Limb (tissue), 2 donors: Measurements from ENCODE around the gene THY1.
"Not testable (repeated sequence)": the region's sequence is repeated elsewhere in the genome, so short reads cannot be mapped to it uniquely, and the experiment has no call there.

Experiments
- DNase-seq, 2 donors: peaks; one replicate each; pipeline ENCODE4 v3.0.0-alpha.2; 2016; ENCODE audit errors: extremely low spot score in 2 of 2

THY1 gene

GRCh38 chr11:119445850-119446249 lies 22.9 kb upstream of the THY1 start:
- peak; percentile 52 to 57 for DNase-seq

DNA sequence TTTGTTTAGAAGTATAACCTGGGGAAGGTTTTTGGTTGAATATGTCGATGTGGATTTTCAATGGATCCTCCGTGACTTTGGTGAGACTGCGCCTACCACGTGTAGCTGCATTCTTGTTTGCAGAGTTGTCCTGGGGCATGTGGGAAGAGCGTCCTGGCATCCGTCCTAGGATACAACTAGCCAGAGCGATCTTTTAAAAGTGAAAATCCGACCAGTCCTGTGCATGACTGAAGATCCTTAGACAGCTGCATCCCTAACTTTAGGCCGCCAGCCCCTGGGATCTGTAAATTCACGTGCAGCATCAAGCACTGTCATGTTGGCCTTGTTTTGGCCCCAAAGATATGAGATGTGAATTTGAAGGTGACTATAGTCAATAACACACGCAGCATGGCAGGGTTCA lies 22.4 kb upstream of the THY1 start:
- DNase-seq, result peak in 1 of 2 donors; percentile 40

- no peak for DNase-seq
Observed at GRCh38 chr11:119441898-119442243, 18.9 kb upstream of the THY1 start.

GRCh38 chr11:119438599-119438998 lies 15.6 kb upstream of the THY1 start:
- DNase-seq, result no peak

GRCh38 chr11:119437521-119437920 lies 14.5 kb upstream of the THY1 start:
- not testable (repeated sequence) for DNase-seq

DNA sequence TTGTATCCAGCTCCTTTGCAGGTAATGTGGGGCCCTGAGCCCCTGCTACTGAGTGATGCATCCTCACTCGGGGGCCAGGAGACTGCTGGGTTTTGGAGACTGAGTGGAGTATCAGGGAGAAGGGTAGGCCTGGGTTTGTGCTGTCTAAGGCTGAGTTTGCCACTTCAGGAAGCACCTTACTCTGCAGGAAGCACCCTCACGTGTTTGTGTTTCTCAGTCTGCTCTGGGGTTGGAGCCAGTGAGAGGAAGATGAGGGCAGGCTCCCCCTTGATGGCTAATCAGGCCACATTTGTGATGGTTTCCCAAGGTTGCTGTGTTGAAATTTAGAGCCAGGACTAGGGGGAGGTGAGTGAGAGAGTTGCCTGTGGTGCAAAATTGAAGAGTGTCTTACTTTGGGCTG lies 13.7 kb upstream of the THY1 start:
- no peak for DNase-seq

- DNase-seq, result no peak
Observed at GRCh38 chr11:119436093-119436492, 13.1 kb upstream of the THY1 start.

GRCh38 chr11:119434591-119435330 lies 11.8 kb upstream of the THY1 start:
- no peak for DNase-seq

GRCh38 chr11:119433358-119433725 lies 10.4 kb upstream of the THY1 start:
- DNase-seq, result no peak

GRCh38 chr11:119432484-119433357 lies 9.7 kb upstream of the THY1 start:
- DNase-seq, result peak; percentile 32 to 56

- DNase-seq, result no peak
Observed at GRCh38 chr11:119431523-119431922, 8.6 kb upstream of the THY1 start.

GRCh38 chr11:119427279-119427678 lies 4.3 kb upstream of the THY1 start:
- no peak for DNase-seq

- DNase-seq, result no peak
Observed at GRCh38 chr11:119426142-119426541, 3.2 kb upstream of the THY1 start.

DNA sequence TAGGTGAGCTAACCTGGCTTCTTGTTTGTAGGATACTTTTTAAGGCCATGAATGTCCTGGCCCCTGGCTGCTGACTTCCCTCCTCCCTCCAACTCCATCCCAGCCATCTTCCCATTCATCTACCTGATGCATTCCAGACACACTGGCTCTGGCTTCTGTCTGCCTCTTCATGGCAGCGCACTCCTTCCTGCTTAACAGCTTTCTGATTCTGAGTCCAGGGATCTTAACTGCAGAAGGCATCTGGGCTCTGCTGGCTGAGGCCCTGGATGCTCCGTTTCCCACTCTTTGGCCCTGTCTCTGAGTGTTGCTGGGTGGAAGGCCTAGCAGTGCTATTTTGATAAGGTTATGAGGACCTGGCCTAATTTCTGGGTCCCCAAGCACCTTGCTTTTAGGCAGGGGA lies 1.8 kb upstream of the THY1 start:
- no peak for DNase-seq

- DNase-seq, result no peak
Observed at GRCh38 chr11:119424276-119424675, 1.3 kb upstream of the THY1 start.

- DNase-seq, result no peak
Observed at GRCh38 chr11:119423509-119424254, 710 bp upstream of the THY1 start.

DNA sequence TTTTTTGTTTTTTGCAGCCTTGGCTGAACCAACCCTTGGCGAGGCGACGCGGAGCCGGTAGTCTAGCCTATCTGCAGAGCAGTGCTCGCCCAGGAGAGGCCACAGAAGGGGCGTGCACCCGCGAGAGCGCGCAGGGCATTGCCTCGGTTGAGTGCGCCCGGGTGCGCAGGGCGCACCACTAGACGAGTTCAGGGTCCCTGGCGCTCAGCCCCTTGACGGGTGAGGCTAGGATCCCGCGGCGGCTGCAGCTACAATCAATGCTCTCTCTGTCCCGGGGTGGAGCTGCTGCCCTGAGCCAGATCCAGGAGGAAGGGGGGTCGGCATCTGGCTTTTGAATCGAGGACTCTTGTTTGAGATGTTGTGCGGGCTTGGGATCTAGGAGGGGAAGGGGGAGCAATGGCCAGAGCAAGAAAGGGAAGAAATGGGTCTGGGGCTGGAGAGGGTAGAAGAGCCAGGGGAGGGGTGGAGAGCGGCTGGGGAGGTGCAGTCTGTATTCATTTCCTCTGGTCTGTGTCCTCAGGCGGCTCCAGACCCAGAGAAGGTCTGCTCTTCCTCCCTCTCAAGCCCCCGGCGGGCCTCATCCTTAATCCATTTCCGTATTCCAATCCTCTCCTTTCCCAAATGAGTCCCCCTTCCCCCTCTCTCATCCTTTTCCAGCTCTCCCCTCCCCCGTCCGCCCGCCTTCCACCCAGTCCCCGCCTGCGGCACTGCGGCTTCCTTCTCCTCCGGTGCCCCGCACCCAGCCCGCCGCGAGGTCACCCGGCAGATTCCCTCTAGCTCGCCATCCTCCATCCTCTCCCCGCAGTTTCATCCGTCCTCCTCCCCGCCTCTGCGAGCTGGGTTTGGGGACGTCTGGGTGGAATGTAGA lies 797 bp downstream of the THY1 start:
- peak; percentile 27 to 75 for DNase-seq

GRCh38 chr11:119421351-119421750 lies 1.6 kb downstream of the THY1 start:
- no peak for DNase-seq

DNA sequence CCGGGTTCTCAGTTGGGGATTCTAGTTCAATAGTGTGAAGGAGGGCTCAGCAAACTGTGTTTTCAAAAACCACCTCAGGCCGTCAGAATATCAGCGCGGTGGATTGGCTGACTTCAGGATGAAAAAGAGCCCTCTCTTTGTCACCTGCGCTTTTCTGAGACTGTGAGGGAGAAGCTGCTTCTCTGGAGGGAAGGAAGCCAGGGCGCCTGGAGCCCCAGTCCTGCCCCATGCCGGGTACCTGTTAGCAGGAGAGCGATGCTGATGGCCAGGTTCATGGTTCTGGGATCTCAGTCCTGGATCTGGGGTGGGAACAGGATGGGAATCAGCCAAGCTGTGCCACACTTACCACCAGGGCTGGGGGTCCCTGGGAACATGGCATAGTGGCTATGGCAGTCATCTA lies 2.3 kb downstream of the THY1 start:
- no peak for DNase-seq

- no peak for DNase-seq
Observed at GRCh38 chr11:119419834-119420492, 3.0 kb downstream of the THY1 start.

GRCh38 chr11:119419246-119419645 lies 3.7 kb downstream of the THY1 start:
- DNase-seq, result no peak
